ENCODE data around the gene DDN.

- no peak for TF ChIP-seq POLR2A (IDR thresholded peaks at IDR 0.05)
- TF ChIP-seq, protein P1, sequence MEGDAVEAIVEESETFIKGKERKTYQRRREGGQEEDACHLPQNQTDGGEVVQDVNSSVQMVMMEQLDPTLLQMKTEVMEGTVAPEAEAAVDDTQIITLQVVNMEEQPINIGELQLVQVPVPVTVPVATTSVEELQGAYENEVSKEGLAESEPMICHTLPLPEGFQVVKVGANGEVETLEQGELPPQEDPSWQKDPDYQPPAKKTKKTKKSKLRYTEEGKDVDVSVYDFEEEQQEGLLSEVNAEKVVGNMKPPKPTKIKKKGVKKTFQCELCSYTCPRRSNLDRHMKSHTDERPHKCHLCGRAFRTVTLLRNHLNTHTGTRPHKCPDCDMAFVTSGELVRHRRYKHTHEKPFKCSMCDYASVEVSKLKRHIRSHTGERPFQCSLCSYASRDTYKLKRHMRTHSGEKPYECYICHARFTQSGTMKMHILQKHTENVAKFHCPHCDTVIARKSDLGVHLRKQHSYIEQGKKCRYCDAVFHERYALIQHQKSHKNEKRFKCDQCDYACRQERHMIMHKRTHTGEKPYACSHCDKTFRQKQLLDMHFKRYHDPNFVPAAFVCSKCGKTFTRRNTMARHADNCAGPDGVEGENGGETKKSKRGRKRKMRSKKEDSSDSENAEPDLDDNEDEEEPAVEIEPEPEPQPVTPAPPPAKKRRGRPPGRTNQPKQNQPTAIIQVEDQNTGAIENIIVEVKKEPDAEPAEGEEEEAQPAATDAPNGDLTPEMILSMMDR (IDR thresholded peaks at IDR 0.05), result no peak
Observed at GRCh38 chr12:48961331-48961730, 37.8 kb downstream of the DDN start.

Data from body of pancreas (tissue), 4 donors.